GM19395 (cell line): Measurements from ENCODE around the gene RMI1.

Source experiments
- ATAC-seq: cut with Tn5 transposase; IDR thresholded peaks from one replicate; pipeline ENCODE4 v1.9.1; 2021; ENCODE audit warnings: mild to moderate bottlenecking, moderate library complexity; ENCODE audit not compliant: unreplicated experiment

RMI1 gene

DNA sequence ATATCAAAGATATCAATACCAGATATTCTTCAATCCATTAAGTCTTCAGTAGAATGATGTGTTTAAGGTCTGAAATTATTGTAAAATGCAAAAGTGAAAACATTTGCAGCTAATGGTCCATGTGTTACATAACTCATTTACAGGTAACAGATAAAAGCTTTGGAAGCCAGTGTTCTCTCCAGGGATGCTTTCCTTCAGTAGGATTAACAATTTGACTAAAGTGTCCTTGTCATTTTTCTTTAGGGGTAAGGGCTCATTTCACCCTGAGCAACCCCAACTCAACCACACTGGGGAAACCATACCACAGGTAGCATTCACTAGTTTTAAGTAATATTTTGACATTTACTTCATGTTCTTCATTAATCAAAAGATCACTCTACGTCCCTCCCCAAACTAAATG is 13.5 kb upstream of the RMI1 start:
- ATAC-seq = no peak

DNA sequence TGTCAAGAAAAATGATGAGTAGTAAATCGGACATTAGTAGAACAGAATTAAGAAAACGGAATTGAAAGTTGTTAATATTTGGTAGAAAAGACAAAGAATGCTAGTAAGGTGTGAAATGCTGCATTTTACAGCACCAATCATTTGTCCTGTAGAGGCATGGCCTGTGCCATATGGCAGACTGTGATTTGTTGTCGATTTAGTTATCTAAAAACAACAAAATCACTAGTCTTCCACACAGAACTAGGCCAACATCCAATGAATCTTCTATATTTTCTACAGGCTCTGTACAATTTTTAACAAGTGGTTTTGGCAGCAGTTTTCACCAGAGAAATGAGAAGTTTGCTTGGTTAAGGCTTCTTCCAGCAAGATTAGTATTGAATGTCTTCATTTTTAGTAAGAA is 11.0 kb upstream of the RMI1 start:
- no peak for ATAC-seq

DNA sequence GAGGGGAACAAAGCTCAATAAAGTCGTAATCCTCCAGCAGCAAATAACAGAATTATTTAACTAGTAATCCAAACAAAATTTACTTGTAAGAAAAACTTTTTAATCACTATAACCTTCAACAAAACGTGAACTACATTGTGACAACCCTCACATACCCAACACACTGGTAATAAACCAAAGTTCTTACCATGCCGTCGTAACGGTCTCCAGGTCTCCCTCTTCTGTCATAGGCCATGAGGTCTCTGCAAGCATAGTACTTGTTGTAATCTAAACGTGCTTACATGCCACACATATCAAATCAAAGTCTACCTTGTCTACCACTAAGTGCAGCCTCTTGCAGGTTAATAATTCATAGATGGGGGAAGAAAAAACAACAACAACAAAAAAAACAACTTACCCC is 9.1 kb upstream of the RMI1 start:
- no peak for ATAC-seq

DNA sequence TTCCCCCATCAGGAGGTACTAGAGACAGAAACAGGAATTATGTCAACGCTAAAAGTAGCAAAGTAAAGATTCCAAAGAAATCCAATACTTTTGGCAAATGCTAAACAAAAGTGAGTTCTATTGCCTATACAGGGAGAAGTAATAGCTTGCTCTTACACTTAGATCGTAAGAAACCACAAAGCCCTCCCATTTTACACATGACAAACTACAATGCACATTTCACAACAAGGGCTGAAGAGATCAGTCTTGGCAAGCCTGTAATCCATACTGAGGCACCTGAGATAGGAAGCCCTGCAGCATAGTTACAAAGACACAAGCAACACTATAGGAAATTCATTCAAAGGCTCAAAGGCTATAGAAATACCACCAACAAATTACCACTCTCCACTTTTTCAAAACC is 8.3 kb upstream of the RMI1 start:
- ATAC-seq = no peak

DNA sequence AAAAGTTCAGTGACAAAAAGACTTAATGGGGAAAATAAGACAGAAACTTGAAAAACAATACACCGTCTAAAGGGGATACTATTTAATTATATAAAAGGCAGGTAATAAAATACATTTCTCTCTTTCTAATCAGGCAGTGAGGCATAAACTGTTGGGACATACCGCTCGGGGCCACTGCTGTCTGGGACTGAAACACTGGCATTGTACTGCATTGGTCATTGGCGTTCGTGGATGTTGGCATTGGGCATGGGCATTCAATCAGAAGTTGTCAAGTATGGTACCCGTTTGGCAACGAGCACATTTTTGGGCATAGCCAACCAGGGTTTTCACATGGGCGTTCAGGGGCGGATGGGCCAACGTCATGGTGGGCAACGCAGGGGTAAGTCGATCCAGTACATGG is 5.3 kb upstream of the RMI1 start:
- ATAC-seq = no peak

DNA sequence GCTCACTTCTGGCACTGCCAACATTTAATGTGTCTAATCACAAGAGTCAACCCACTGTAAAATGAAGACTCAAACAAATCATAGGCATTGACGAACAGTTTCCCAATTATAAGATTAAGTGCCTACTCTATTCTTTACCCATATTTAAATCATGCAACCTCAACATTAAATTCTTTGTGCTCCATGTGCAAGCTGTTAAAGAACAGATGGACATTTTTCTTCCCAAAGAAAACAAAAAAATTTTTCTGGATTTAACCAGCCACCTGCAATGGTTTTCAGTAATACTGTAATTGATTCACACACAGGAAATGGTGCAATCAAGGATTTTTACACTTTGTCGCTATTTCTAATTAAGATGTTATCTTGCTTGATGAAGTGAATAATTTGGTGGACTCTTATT is 4.2 kb upstream of the RMI1 start:
- ATAC-seq = no peak

DNA sequence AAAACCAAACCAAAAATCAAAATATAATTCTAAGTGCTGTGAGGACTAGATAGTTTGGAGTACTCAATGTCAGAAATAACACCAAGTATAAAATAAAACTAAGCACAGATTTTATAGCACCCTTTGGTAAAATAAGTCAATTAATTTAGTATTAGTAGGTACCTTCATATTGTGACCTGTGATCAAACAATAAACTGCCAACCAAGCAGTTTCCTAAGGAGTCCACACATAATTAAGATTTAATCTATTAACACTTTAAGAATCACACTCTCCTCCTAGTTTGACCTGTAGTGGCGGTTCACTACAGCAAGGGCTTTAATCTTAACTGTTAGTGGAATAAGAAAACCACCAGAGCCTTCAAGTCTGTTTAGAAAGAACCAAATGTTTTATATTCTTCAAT is 3.4 kb upstream of the RMI1 start:
- ATAC-seq = no peak

DNA sequence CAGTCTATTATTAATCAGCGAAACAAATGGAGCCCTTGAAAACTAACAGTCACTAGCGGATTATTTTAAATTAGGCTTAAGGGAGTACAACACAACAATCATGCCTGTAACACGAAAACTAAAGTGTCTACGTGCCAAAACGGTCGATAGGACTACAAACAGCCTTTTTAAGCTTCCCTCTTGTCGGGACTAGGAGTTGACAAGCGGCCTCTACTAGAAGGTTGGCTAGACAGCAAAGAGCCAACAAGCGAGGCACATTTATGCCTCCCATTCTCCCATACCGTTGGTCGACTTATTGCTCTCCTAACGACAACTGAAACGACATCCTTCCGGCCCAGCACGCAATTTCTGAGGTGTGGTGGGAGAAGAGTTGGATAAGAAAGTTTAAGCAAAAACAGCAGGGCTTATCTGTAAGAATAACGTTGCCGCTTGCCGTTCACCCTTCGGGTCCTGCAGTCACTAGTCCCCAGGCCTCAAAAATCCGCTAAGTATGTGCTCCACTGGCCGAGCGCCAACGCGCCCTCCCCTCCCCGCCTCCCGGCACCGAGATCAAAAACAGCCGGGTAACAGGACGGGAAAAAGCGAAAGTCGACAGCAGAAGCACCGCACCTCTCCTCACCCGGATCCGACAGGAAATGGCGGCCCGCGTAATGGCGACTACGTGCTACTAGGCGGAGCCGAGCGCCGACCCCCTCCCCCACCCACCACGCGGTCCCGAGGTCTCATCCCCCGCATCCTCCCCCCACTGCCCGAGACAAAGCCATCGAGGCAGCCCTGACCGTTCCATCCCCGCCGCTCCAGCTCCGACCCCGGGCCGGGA is 1.4 kb upstream of the RMI1 start:
- ATAC-seq = peak; percentile 25

DNA sequence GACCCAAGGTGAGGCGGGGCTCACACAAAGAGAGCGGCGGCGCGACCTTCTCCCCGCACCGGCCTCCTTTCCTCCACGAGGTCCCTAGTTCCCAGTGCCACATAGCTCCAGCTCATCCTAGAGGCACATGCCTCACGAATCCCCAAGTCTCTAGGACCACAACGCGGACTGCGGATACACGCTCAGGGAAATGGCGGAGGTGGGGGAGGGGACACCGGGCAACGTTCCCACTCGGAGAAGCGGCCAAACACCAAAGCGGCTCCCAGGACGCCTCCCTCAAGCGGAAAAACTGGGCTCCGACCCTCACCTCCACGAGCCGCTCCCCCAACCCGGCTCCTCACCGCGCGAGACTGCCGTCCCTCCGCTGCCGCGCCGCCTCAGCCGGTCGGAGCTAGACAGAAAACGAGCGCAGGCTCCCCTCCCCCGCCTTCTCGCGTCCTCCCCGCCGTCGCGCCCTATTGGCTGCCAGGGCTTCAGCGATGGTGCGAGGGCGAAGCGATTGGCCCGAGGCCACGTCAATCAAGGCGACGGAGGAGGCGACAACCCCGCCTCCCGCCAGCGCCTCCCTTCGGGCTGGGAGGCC is 702 bp upstream of the RMI1 start, which contains the start of gene HNRNPK:
TSS of gene HNRNPK (minus strand) at position 404 of the 583 bp plus-strand sequence. CDS start 1,963 bp downstream, outside the sequence.
- peak; percentile 88 for ATAC-seq

DNA sequence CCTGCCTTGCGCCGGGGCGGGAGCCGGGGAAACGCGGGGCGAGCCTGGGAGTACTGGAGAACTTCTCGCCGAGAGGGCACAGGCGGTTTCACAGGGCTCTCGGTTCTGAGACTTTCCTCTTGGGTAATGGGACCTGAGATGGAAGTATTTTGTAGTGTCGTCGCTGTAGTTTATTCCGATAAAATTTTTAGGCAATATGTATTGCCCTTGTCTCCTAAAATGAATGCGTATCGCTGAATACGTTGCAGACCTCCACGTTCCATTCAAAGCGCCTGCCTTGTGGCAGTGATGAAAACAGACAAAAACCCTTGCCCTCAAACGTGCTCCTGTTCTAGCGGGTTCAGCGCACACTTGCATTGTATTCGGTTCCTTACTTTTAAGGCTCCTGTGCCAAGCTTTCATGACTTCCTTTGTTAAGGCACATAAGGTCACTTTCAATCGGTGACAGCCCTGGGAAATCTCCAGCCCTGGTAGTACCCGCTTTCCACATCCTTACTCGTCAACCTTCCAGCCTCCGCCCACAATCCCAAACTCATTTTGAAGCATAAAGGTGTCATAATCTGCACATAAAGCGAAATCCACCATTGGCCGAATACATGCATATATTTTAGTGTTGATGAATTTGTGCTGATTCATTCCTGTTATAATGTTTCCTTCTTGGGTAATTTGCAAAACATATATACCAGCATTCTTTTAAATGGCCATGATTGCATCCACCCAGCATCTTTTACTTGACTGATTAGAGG is 694 bp downstream of the RMI1 start:
- ATAC-seq = no peak

DNA sequence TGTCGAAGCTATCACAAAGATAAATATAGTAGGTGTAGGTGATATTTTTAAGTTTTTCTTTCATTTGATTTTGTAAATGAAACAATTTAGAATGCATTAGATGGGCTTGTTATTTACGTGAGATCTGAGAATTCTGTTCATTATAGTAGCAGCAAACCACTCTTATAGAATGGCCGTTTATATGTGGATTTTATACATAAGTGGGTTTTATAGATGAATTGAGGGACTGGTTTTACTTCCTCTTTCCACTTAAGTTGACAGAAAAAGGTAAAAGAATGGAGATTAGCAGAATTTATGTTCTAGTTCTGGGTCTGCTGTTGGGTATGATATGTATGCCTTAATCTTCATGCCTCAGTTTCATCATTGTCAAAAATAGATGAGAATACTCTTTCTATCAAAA is 5.6 kb downstream of the RMI1 start:
- no peak for ATAC-seq

DNA sequence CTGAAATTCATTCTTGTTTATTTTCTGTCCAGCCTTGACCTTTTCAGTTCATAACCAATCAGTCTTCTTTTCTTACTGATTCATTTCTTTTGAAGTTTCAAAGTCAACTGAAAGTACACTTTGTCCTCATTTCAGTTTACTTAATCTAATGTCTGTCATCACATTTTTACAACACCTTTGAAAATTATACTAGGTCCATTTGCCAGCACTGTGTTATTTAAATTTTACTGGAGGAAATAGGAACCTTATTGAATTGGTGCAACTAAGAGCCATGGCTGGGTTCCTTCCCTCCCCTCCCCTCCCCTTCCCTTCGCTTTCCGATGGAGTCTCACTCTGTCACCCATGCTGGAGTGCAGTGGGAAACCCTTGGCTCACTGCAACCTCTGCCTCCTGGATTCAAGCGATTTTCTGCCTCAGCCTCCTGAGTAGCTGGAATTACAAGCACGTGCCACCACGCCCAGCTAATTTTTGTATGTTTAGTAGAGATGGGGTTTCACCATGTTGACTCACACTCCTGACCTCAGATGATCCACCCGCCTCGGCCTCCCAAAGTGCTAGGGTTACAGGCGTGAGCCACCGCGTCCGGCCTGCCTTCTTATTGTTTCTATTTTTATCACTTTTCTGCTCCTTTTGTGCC is 6.3 kb downstream of the RMI1 start:
- no peak for ATAC-seq

DNA sequence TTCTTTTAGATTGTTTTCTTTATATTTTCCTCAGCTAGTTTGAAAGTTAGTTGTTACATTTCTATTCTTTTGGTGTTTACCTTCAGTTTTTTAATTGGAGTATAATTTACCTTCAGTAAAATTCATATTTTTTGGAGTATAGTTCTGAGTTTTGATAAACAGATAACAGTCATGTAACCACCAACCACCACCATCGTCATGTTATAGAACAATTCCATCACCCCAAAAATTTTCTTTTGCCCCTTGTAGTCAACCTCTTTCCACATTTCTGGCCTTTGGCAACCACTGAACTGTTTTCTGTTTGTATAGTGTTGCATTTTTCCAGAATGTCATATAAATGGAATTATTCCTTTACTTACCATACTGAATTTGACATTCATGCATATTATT is 6.8 kb downstream of the RMI1 start:
- ATAC-seq = no peak

DNA sequence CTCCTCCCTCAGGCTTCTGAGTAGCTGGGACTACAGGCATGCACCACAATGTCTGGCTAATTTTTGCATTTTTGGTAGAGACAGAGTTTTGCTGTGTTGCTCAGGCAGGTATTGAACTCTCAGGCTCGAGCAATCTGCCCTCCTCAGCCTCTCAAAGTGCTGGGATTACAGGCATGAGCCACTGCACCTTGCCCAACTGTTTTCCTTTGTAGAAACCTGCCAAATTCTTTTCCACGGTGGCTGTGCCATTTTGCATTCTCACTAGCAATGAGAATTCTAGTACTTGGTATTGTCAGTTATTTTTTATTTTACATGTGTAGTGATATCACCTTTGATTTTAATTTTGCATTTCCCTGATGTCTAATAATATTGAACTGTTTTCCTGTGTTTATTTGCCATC is 7.8 kb downstream of the RMI1 start:
- no peak for ATAC-seq

DNA sequence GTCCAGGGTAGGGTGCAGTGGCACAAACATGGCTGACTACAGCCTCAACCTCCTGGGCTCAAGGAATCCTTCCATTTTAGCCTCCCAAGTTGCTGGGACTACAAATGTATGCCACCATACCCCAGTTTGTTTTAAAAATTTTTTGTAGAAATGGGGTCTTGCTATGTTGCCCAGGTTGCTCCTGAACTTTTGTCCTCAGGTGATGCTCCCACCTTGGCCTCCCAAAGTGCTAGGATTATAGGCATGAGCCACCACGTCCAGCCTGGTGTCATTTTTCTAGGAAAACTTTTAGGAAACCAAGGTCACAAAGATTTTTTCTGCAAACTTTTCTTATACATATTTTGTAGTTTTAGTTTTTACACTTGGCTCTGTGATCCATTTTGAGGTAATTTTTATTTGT is 10.8 kb downstream of the RMI1 start:
- no peak for ATAC-seq

DNA sequence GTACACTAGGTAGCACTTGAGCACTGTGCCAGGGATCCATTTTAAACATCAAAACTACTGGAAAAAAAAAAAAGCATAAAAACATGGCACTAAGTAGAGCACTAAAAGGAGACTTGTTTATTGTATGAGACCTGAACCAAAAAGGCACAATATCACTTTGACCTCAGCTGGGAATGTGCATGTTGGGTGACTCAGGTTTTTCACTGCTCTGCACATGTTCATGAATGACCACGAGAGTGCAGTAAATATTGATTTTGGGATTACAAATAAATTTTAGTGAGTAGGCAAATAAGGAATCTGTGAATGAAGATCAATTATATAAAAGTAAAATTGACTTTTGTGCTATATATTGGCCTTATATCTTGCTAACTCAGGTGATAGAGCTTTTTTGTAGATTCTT is 11.8 kb downstream of the RMI1 start:
- ATAC-seq = no peak

DNA sequence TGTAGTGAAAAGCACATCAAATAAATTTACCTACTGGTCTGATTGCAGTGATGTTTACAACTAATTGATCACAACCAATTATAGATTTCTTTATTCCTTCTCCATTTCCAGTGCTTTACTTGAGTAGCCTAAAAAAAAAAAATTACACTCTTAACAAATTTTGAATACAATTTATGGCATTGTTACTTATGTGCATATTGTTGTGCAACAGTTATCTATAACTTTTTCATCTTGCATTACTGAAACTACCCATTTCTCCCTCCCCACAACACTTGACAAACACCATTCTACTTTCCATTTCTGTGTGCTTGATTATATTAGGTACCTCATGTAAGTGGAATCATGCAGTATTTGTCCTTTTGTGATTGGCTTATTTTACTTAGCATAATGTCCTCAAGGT is 12.3 kb downstream of the RMI1 start:
- no peak for ATAC-seq

DNA sequence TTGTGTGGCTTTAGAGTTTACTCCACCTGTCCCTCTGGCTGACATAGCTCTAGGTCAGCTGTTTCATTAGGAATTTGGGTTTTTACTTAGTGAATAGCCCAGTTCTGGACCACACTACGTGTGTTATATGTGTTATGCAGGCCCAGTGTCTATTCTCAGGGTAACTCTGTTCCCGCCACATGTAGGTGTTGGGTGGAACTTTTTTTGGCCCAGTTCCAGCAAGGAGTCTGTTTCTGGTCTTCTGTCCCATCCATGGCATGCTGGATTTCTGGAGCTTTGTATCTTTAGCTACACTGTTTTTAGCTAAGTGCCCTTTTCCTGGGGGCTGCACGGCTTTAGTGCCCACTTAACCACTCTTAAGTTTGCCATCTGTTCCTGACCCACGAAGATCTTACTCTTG is 15.5 kb downstream of the RMI1 start:
- no peak for ATAC-seq

DNA sequence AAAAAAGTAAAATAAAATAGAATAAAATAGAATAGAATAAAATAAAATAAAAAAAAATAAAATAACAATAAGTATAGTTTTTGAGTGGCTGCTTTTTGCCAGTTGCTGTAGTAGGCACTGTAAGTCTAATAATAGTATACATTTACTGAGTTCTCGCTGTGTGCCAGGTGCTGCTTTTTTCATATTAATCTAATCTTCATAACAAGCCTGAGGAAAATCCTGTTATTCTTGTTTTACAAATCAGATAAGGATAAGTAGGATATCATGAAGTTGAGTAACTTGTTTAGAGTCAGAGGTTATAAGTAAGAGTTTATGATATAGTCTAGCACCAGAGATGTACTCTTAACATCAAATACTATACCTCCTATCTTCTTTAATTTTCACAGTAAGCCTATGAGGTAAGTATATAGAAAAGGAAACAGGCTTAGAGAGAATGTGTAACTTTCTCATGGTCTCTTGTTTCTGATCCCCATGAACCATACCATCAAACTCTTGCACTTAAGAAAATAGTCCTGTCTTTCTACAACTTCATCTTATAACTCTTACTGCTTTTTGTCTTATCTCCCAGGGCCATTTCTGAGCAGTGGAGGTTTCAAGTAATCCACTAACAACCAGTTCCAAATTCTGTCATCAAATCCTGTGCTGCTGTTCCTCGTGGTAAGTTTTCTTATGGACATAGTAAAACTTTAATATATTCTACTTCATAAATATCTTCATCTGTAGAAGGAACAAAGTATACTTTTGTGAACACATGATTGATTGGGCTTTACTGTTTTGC is 18.7 kb downstream of the RMI1 start:
- no peak for ATAC-seq

DNA sequence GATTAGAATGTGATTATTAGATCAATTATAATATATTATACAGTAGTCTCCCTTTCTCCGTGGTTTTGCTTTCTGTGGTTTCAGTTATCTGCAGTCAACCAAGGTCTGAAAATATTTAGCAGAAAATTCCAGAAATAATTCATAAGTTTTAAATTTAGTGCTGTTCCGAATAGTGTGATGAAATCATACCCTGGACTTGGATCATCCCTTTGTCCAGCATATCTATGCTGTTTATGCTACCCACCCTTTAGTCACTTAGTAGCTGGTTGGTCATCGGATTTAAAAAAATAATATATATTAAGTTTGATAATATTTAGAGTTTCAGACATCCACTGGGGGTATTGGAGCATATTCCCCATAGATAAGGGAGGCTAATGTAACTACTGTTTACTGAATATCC is 19.6 kb downstream of the RMI1 start:
- no peak for ATAC-seq

DNA sequence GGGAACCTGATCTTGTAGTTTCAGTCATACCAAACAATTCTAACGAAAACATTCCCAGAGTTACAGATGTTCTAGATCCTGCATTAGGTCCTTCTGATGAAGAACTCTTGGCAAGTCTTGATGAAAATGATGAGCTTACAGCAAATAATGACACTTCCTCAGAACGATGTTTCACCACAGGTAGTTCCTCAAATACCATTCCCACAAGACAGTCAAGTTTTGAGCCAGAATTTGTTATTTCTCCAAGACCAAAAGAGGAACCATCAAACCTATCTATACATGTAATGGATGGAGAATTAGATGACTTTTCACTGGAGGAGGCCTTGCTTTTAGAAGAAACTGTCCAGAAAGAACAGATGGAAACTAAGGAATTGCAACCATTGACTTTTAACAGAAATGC is 21.0 kb downstream of the RMI1 start:
- no peak for ATAC-seq
